ENCODE results near the gene FAM83G.

- TF ChIP-seq ARNTL (CRISPR knock-in tag; IDR thresholded peaks at IDR 0.05; ENCODE audit: borderline replicate concordance, low read depth) (no peak), CREB5 (CRISPR knock-in tag; IDR thresholded peaks at IDR 0.05; ENCODE audit: low read depth) (no peak), ISL1 (CRISPR knock-in tag; IDR thresholded peaks at IDR 0.05) (no peak), PATZ1 (CRISPR knock-in tag; IDR thresholded peaks at IDR 0.05; ENCODE audit: borderline replicate concordance) (no peak), ZFP3 (CRISPR knock-in tag; IDR thresholded peaks at IDR 0.05) (no peak), TOX (CRISPR knock-in tag; IDR thresholded peaks at IDR 0.05; ENCODE audit: borderline replicate concordance) (no peak), ZFP30 (CRISPR knock-in tag; IDR thresholded peaks at IDR 0.05) (no peak), OSR1 (CRISPR knock-in tag; IDR thresholded peaks at IDR 0.05) (no peak)
Observed at GRCh38 chr17:19013806-19014627, 9.5 kb upstream of the FAM83G start.

Measured in SK-N-SH treated with all-trans-retinoic acid at 6 μM for 48 hours (cell line).